ENCODE measurements around the gene KLF16.

Gene KLF16

DNA sequence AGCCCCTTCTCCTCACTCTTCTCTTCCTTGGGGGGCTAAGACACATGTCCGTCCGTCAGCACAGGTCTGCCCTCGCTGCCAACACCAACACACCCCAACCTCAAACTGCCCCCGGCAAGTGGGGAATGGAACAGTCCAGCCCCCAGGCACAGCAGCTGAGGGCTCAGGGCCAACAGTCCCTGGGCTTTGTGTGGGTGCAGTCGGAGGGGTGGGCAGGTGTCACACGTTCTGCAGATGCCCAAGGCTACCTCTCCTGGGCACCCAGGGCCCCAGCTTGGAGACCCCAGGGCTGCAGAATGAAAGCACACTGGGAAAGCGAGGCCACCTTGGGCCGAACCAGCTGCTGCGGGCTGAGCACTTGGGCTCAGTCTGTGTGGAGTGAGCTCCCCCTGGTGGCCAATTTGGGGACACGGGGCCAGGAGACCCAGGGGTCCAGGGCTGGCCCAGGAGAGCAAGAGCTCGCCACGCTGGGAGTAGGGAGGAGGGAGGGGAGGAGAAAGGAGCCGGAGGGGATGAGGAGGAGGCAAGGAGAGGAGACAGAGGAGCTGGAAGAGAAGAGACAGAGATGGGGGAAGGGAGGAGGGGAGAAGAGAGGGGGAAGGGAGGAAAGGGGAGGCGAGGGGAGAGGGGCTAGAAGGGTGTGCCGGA lies 37.3 kb downstream of the KLF16 start:
- DNase-seq (ENCODE audit: extremely low read depth in 1 of 2, low read depth in 1 of 2): peak; percentile 40 to 69

DNA sequence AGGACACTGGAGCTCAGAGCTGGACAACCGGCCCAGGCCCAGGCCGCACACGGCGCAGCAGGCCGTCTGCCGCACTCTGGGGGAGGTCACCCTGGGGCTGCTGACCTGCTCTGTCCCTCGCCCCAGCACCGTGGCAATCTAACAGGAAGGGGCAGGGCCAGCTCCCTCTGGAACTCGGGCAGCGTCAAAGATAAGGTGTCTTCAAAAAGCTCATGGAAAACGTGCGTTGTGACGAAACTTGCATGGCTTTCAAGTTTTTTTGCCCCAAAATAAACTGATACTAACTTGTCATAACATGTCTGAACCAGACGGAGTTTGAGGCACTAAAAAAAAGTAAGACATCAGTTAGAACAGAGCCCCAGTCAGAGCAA lies 39.1 kb downstream of the KLF16 start:
- no peak for DNase-seq (ENCODE audit: extremely low read depth in 1 of 2, low read depth in 1 of 2)

DNA sequence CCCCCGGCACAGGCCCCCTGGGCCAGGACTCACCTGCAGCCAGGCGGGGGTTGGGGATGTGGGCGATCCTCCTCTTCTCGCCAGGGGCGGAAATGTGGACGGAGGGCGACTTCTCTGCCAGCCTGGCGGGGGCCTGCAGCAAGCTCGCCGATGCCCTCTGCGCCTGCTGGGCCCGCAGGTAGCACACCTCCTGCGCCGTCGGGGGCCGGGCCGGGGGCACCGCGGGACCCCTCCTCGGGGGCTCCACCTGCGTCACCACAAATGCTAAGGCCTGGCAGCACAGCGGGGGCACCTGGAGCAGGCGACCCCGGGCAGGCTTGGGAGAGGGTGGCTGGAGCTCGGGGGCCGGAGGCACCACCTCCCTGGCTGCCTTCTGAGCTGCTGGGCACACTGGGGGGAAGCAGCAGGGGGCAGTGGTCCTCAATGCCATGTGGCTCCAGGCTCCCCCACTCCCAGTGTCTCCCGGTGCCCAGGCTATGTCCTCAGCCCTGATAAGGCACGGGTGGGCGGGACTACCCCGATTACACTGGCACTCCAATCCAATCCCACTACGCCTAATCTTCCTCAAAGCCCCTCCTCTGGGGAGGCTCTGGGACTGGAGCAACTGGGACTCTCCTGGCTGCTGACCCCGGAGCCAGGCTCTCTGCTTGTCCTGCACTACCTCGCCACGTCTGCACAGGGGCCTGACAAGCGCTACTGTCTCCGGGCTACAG lies 39.7 kb downstream of the KLF16 start:
- DNase-seq (ENCODE audit: extremely low read depth in 1 of 2, low read depth in 1 of 2): no peak

DNA sequence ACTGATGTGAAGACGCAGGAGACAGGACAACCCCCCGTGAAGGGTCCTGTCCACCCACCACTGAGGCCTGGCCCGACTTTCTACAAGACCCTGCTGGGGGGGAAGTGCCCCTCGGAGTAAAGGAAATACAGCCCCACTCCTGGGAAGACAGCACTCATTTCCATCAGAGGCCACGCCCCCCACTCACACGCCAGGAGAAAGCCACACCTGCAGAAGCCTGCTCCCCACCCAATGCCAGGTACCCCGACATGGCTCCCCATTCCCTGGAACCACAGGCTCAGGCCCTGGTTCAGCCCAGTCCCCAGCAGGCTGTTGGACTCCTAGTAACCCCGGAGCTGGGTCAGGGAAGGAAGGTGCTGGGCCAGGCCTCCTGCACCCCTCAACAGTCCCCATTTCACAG lies 40.4 kb downstream of the KLF16 start:
- DNase-seq (ENCODE audit: extremely low read depth in 1 of 2, low read depth in 1 of 2): no peak

DNA sequence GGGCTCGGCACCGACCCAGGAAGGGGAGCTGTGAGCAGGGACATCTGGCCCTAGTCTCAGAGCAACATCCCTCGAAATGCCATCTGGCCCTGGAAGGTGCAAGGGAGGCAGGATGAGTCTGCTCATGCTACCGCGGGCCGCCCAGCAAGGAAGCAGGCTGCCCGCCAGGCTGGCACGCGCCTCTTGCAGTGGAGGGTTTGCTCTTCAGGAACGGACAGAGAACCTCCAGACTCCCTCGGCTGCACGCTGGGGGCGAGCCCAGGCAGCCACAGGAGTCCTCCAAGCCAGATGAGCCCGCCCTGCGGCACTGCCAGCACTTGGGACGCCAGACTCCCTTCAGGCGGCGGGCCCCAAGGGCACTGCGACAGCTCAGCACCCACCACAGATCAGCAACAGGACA lies 41.2 kb downstream of the KLF16 start:
- DNase-seq (ENCODE audit: extremely low read depth in 1 of 2, low read depth in 1 of 2): no peak

DNA sequence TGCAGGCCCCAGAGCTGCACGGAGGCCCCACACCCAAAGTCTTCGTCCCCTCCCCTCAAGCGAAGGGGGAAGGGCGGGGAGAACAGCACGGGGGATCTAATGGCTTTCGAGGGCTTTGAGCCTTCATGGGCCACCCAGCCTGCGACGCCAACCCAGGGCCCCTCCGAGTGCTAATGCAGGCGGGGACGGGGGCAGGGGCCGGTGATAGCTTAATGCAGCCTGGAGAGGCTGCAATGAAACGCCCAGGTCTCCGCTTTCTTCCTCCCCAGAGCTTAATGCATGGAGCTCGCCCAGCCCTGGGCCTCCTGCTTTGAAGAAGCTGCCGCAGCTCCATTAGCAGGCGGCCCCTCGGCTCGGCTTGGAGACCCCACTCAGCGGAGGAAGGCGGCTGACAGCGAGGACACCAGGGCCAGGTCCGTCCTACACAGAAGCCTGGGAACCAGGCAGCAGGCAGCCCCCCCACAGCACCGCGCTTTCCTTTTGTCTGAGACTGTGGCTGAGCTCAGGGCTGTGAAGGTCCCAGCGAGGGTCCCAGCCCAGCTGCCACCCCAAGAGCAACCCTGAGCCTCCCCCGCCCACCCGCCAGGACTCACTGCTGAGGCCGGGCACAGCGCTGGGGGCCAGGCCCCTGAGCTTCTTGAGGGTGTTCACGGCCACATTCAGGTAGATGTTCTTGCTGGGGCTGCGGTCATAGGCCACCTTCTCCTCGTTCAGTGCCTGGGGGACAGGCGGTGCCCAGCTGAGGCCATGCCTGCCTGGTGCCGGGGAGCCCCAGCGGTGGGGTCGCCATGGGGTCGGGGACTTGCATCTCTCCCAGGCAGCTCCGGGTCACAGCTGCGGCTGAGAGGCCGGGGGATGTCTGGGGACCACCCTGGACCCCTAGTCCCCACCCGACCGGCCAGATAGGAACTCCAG lies 43.8 kb downstream of the KLF16 start:
- DNase-seq (ENCODE audit: extremely low read depth in 1 of 2, low read depth in 1 of 2): no peak

DNA sequence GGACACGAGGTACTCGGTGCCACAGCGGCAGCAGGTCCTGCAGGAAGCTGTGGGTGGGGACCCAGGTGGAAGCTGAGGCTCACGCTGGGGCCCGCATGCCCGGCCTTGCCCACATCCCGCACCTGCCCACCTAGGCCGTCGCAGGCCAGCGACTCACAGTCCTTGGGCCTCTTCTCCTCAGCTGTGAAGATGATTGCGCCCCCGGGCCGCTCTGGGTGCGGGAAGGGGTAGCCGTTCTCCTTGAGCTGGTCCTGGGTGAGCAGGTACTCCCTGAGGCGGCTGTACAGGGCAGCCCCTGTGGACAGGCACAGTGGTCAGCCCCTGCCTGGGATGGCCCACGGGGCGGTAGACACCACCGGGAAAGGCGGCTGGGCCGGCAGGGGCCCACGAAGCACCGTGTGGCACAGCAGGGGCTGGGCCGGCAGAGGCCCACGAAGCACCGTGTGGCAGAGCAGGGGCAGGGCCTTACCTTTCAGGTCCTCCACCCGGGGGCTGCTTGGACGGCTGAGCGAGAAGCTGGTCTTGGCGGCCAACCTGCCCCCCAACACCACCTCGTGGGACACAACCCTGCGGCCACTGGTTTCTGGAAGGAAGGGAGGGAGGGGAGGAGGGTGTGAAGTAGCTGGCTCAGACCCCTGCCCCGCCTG lies 44.7 kb downstream of the KLF16 start:
- DNase-seq (ENCODE audit: extremely low read depth in 1 of 2, low read depth in 1 of 2): no peak

DNA sequence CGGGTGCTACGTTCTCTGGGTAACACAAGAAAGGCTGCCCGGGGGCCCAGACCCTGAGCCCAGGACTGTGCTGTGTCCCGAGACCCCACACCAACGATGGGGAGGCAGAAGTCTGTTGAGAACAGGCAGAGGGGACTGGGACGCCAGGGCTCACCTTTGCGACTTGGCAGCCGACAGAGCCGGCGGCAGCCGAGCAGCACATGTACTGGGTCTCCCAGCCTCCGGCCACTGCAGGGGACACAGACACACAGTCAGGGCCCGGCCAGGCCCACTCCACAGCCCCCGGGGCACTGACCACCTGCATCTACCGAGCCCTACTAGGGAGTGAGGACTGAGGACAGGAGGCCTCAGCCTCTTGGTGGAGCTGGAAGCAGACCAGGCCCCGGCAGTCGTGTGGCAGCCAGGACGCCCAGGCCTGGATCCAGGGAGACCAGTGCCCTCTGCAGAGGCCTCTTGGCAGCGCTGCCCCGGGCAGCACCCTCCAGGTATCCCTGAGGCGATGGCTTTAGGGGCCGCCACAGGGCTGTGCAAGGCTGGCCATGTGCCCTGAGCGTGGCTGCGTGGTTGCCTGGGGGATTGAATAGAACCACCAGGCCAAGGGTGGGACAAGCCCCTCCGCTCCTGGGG lies 45.7 kb downstream of the KLF16 start:
- no peak for DNase-seq (ENCODE audit: extremely low read depth in 1 of 2, low read depth in 1 of 2)

DNA sequence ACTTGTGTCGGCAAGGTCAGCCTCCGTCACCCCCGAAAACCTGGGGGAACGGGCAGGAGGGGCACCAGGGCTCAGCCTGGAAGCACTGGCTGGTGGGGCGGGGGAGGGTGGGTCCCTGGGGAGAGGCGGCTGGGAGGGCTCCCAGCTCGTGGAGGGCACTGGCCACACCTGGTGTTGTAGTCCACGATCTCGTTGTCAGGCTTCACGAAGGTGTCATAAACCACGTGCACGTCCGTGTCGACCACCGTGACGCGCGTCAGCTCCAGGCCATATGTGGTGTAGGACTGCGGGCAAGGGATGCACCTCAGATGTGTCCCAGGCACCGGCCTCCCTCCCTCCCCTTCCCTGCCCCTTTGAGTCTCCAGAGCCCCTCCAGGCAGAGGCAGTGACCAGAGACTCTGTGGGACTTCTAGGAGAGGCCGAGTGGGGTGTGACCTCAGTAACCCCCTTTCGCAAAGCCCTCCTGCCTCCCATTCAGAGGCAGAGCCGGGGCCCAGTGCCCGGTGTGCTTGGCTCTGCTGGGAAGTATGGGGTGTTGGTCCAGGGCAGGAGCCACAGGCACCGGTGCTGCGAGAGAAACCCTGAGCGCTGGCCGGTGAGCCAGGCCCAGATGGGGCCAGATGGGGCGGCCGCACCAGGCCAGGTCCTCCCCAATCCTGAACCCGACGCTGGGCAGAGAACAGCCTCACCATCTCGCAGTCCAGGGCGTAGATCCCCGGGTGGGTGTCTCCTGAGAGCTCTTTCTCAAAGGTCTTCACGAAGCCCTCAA lies 46.7 kb downstream of the KLF16 start:
- no peak for DNase-seq (ENCODE audit: extremely low read depth in 1 of 2, low read depth in 1 of 2)

DNA sequence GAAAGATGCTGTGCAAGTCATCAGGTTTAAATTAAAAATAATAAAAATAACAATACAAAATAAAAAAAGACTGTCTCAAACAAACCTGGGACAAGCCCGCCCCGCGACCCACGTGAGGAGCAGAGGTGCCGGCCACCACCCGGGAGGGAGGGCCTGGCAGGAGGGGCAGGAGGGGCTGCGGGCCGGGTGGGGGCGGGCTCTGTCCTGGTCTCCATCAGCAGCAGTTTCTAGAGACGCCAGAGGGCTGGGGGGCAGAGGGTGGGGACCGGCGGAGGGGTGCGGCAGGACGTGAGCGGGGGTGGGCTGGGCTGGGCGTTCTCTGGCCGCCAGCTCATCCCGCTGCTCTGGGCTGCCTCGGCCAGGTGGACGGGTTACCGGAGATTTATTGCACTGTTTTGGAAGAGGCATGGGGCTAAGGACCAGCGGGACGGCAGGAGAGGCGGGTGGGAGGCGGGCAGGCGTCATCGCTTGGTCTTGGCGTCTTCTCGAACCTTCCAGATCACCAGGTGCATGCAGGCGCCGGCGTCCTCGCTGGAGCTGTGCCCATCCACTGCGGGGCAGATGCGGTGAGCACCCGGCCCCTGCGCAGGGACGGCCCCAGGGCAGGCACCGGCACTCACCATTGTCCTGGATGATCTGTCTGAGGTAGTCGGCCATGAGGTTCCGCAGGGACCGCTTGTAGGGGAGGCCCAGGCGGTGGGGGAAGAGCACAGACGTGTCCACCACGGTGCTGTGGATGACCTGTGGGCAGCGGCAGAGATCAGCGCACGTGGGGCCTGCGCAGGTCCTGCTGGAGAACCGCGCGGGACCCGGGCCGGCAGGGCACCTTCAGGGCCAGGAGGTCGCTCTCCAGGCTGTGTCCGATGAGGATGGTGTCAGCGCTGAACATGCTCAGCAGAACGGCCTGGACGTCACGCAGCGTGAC lies 47.5 kb downstream of the KLF16 start:
- no peak for DNase-seq (ENCODE audit: extremely low read depth in 1 of 2, low read depth in 1 of 2)

DNA sequence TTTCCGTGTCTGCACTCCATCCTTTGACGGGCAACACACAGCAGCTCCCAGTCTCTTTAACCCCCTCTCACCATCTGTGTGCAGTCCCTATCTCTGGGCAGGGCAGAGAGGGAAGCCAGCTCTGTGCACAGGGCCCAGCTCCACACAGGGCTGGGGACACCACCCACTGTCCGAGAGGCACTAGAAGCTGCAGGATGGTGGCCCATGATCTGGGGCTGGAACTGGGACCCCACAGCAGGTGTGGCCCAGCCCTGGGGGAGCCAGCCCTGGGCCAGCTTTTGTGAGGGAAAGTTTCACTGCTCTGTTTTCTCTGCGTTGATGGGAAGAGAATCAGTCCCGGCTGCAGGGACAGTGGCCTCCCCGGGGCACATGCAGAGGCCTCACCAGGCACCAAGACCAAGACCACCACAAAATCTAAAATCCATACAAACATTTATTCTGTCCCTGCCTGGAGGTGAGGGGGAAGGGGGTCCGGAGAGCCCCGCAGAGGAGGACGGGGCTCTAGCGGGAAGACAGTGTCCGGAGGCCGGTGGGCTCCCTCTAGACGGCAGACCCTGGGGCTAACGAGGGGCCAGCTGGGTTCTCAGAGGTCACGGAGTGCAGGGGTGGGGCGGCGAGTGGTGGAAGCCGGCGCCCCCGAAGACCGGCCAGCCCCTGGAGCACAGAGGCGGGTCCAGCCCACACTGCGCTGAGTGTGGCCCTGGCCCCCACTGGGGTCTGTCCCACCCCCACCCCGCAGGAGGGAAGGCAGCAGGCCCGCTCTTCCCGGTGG lies 48.4 kb downstream of the KLF16 start:
- no peak for DNase-seq (ENCODE audit: extremely low read depth in 1 of 2, low read depth in 1 of 2)

DNA sequence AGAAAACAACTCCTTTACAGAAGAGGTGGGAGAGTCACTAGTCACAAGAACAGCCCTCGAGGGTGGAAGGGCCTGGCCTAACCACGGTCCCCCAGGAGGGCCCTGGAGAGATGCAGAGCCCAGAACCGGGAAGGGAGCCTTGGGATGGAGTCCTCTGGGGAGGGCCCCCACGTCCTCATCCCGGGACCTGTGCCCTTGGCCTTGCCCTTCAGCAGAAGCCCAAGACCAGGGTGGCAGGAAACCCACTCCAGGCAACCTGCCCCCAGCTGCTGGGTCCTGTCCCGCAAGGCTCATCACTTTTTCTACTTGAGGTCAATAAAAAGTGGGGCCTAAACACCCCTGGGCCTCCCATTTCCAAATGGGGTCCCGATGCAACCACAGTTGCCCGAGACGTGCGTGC lies 49.0 kb downstream of the KLF16 start:
- no peak for DNase-seq (ENCODE audit: extremely low read depth in 1 of 2, low read depth in 1 of 2)

DNA sequence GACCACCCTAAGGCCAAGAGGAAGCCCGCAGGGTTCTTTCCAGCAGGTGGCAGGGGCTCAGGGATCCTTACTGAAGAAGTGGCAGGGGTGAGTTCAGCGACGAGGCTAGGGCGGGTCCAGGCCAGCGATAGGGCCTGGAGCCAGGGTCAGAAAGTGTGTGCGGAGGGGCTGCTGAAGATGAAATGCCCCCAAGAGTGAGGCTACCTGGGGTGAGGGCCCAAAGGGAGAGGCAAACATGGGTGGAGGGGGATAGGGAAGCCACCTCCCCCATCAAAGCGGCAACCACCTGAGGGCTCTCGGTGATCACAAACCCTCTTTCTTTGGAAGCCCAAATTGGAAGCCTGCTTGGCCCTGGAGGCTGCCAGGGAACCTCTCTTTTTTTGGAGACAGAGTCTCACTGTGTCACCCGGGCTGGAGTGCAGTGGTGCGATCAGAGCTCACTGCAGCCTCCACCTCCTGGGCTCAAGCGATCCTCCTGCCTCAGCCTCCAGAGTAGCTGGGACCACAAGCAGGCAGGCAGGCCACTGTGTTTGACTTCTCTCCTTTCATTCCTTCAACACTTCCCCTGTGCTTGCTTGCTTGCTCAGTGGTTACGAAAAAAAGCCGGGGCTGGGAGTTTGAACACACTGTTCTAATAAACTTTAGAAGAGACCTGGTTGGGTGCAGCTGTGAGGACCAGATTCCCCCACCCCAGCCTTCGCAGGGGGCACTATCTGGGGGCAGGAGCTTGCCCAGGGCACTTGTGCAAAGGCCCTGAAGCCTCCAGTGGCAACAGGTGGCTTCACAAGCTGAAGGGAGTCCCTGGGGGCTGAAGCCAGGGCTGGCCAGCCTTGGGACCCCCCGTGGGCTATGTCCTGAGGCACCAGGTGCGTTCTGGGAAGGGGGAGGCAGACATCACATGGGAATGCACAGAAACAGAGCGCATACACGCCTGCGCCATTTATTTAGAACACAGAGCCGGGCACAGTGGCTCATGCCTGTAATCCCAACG lies 49.9 kb downstream of the KLF16 start:
- DNase-seq (ENCODE audit: extremely low read depth in 1 of 2, low read depth in 1 of 2): no peak

DNA sequence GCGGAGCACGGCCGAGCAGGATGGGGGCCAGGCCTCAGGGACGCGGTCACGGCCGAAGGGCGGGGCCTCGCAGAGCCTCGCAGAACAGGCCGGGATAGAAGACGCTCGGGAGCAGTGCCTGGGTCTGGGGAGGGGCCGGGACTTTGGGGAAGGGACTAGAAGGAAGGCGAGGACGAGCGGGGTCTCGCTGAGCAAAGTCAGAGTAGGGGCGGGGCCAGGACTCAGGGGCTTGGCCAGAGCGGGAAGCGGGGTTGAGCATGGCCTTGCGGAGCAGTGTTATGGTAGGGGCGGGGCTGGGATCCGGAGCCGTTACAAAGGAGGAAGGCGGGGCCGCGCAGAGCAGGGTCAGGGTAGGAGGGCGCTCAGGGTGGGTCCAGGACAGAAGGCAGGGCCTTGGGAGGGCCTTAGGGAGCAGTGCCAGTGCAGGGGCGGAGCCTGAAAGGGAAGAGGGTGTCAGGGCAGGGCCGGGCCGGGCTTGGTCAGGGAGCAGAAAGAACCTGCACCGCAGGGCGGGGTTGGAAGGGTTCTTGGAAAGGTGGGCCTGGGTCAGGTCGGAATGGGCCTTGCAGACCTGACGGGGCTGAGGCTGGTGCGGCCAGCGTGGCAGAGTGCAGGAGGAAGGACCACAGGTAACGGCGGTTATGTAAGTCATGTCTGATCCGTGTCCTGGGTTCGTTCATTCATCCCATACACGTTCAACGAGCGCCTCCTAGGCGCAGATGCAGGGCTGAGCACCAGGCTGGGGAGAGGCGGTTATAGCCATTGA lies 50.8 kb downstream of the KLF16 start:
- DNase-seq (ENCODE audit: extremely low read depth in 1 of 2, low read depth in 1 of 2): peak; percentile 49 to 66

DNA sequence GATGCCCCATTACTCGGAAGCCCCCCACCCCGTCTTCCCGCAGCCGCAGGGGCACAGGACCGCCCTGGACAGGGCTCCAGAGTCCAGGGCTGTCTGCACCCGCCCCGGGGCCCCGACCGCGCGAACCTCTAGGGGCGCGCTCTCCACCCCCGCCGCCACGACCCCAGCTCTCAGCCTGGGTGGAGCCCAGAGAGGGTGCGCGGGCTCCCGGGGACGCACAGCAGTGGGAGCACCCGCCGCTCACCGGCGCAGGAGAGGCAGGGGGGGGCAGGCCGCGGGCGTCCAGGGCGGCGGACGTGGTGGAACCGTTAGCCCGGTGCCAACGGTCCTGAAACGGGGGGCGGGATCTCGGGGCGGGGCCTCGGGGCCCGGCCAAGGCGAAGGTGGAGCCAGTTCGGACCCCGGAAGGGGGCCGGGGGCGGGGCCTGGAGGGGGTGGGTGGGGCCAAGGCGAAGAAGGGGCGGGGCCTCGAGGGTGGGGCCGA lies 51.4 kb downstream of the KLF16 start, which contains the start of gene ATP8B3:
ATP8B3 (minus strand) TSS at position 335 of the 484 bp plus-strand sequence. CDS start 540 bp downstream, outside the sequence.
- peak; percentile 4 to 64 for DNase-seq (ENCODE audit: extremely low read depth in 1 of 2, low read depth in 1 of 2)

DNA sequence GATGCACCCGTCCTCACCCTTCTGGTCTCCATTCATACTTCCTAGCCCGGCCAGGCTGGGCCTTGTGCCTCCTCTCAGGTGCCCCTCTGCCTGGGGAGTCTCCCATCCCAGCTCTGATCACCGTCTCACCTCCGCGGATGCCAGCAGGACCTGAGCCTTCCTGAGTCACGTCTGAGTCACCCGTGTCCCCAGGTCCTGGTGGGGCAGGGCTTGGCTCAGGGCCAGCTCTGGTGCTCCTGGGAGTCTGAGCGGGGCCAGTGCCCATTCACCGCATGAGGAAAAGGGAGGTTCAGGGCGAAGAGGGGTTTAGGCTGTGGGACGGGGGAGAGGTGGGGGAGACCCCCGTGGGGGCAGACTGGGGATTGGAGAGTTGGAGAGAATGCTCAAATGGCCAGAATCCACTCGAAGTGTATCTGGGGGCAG lies 51.9 kb downstream of the KLF16 start:
- DNase-seq (ENCODE audit: extremely low read depth in 1 of 2, low read depth in 1 of 2): peak; percentile 11 to 24
